Measurements from ENCODE around the gene TRANK1.

Gene TRANK1

GRCh38 chr3:36812240-36812639, 132.6 kb downstream of the TRANK1 start:
- H3K9ac ChIP-seq (ENCODE audit: low read length): no peak overlapping the region

DNA sequence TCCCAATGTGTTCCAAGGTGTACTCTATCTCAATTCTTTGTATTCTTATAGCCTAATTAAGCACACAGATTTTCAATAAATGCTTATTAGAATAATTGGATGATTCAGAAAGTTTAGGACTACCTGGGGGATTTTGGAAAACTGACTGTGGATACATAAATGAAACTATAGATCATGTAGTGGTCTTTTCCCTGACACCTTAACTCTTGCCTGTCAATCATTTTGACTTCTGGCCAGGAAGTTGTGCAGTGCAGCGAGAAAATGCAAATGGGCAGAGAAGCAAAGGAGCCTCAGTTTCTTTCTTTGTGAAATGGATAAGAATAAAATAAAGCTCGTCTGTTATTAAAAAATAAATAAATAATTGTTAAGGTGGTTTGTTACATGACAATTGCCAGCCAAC, 133.1 kb downstream of the TRANK1 start:
- H3K79me2 ChIP-seq (ENCODE audit: insufficient read depth, low read length): no peaks in the 10 kb centered on the region
- no peaks in the 10 kb centered on the region for H3K36me3 ChIP-seq (ENCODE audit: low read length)
- no peak overlapping the region for H3K4me3 ChIP-seq (ENCODE audit: insufficient read depth, low read length, poor library complexity, severe bottlenecking)
- H3K27ac ChIP-seq (ENCODE audit: low read depth, low read length): no peak overlapping the region
- H3K27me3 ChIP-seq (ENCODE audit: low read length): no peaks in the 10 kb centered on the region
- H3K4me2 ChIP-seq (ENCODE audit: low read depth, low read length, poor library complexity, severe bottlenecking): no peak overlapping the region
- no peaks in the 10 kb centered on the region for H3K9me2 ChIP-seq (replicated peaks; ENCODE audit: insufficient read depth, low read length)
- TF ChIP-seq CTCF (IDR thresholded peaks at IDR 0.05; ENCODE audit: insufficient read depth, low read length, poor library complexity, severe bottlenecking): no peak
- TF ChIP-seq EZH2phosphoT487 (conservative IDR thresholded peaks at IDR 0.05; ENCODE audit: low read length): no peak
- no peak overlapping the region for H2AFZ ChIP-seq (ENCODE audit: low read depth, low read length, severe bottlenecking)
- H3K9ac ChIP-seq (ENCODE audit: low read length): no peak overlapping the region
- no peaks in the 10 kb centered on the region for H3K9me3 ChIP-seq (ENCODE audit: insufficient read depth, low read length)
- H3F3A ChIP-seq (ENCODE audit: insufficient read depth): no peaks in the 10 kb centered on the region
- no peaks in the 10 kb centered on the region for H4K20me1 ChIP-seq (ENCODE audit: low read depth, low read length)

More at GRCh38 chr3:36812240-36812639, 132.6 kb downstream of the TRANK1 start:
- no peak for TF ChIP-seq CTCF (IDR thresholded peaks at IDR 0.05; ENCODE audit: insufficient read depth, low read length, poor library complexity, severe bottlenecking)
- no peak for TF ChIP-seq EZH2phosphoT487 (conservative IDR thresholded peaks at IDR 0.05; ENCODE audit: low read length)
- Histone ChIP-seq H3K27ac (ENCODE audit: low read depth, low read length) (no peak overlapping the region), H3K9me2 (replicated peaks; ENCODE audit: insufficient read depth, low read length) (no peaks in the 10 kb centered on the region), H3F3A (ENCODE audit: insufficient read depth) (no peaks in the 10 kb centered on the region), H2AFZ (ENCODE audit: low read depth, low read length, severe bottlenecking) (no peak overlapping the region), H3K9me3 (ENCODE audit: insufficient read depth, low read length) (no peaks in the 10 kb centered on the region), H3K36me3 (ENCODE audit: low read length) (no peaks in the 10 kb centered on the region), H3K27me3 (ENCODE audit: low read length) (no peaks in the 10 kb centered on the region), H3K4me3 (ENCODE audit: insufficient read depth, low read length, poor library complexity, severe bottlenecking) (no peak overlapping the region), H4K20me1 (ENCODE audit: low read depth, low read length) (no peaks in the 10 kb centered on the region), H3K79me2 (ENCODE audit: insufficient read depth, low read length) (no peaks in the 10 kb centered on the region), H3K4me2 (ENCODE audit: low read depth, low read length, poor library complexity, severe bottlenecking) (no peak overlapping the region)

DNA sequence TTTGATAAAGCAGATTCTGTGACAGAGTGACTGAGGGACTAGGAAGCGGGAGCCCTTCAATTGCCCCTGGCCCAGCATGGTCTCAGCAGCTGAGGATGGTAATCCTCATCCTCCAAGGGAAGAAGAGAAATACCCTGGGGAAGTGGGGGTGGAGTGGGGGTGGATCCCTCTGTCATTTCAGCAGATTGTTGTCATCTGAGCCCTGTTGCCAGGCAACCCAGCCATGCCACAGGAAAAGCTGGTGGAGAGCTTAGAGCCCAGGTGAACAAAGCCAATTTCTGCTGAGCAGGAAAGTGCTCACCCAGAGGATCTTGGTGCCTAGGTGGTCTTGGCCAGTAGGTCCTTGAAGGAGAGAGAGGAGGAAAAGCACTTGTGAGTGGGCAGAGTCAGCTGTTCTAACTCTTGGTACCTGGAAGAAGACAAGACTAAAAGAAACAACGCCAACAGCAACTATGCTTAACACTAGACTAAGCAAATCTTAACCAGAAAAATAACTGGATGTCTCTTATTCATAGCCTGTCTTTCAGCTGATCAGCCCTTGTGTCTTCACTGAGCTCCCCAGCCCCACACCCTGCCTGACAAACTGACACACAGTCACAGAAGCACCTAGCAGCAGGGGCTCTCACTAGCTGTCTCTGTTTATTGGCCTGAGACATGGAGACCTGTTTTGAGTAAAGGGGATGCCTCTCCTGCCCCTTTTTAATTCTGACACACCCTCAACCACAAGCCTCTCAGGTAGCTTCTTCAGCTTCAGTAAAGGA, 140.4 kb downstream of the TRANK1 start:
- H3K79me2 ChIP-seq (ENCODE audit: insufficient read depth, low read length): no peaks in the 10 kb centered on the region
- H4K20me1 ChIP-seq (ENCODE audit: low read depth, low read length): no peaks in the 10 kb centered on the region
- no peaks in the 10 kb centered on the region for H3K27me3 ChIP-seq (ENCODE audit: low read length)
- TF ChIP-seq CTCF (IDR thresholded peaks at IDR 0.05; ENCODE audit: insufficient read depth, low read length, poor library complexity, severe bottlenecking) (no peak), EZH2phosphoT487 (conservative IDR thresholded peaks at IDR 0.05; ENCODE audit: low read length) (no peak)
- H2AFZ ChIP-seq (ENCODE audit: low read depth, low read length, severe bottlenecking): no peak overlapping the region
- H3K27ac ChIP-seq (ENCODE audit: low read depth, low read length): no peak overlapping the region
- H3K9me2 ChIP-seq (replicated peaks; ENCODE audit: insufficient read depth, low read length): no peaks in the 10 kb centered on the region
- no peaks in the 10 kb centered on the region for H3K36me3 ChIP-seq (ENCODE audit: low read length)
- H3K9me3 ChIP-seq (ENCODE audit: insufficient read depth, low read length): no peaks in the 10 kb centered on the region
- H3K9ac ChIP-seq (ENCODE audit: low read length): no peak overlapping the region
- no peak overlapping the region for H3K4me3 ChIP-seq (ENCODE audit: insufficient read depth, low read length, poor library complexity, severe bottlenecking)
- H3F3A ChIP-seq (ENCODE audit: insufficient read depth): no peaks in the 10 kb centered on the region
- H3K4me2 ChIP-seq (ENCODE audit: low read depth, low read length, poor library complexity, severe bottlenecking): no peak overlapping the region
